H1 (cell line): Measurements from ENCODE around the gene TPST2. TPM values are rescaled to one million over a fixed set of nuclear protein-coding genes. Genes with fewer than 3 reads are reported as not detected.

Source experiments
- BRCA1 ChIP-seq: IDR thresholded peaks from 2 replicates; pipeline ENCODE4 v1.6.1; 2012; ENCODE audit warnings: low read depth, low read length, improper control_type of control experiment
- EGR1 ChIP-seq: IDR thresholded peaks from 2 replicates; pipeline ENCODE4 v1.6.1; 2011; ENCODE audit warnings: low read depth, low read length, borderline replicate concordance
- PHF8 ChIP-seq: fragments of 200-600 bp; sonication (generic); conservative IDR thresholded peaks from 2 replicates; pipeline ENCODE4 v1.7.1; 2012; ENCODE audit warnings: low read depth, mild to moderate bottlenecking, inconsistent platforms, low read length, moderate library complexity
- POLR2A ChIP-seq, 2 experiments: IDR thresholded peaks; 1 replicate in 1 of 2; 2 replicates in 1 of 2; pipeline ENCODE4 v1.6.1; 2011; ENCODE audit warnings: low read depth in 2 of 2, low read length in 2 of 2, mild to moderate bottlenecking in 2 of 2; ENCODE audit errors: control extremely low read depth in 1 of 2
- RBBP5 ChIP-seq: IDR thresholded peaks from 2 replicates; pipeline ENCODE4 v1.7.1; 2012; ENCODE audit warnings: low read depth, mild to moderate bottlenecking, inconsistent platforms, low read length, moderate library complexity, borderline replicate concordance
- SAP30 ChIP-seq: fragments of 300-600 bp; sonication (generic); IDR thresholded peaks from 2 replicates; pipeline ENCODE4 v1.7.1; 2012; ENCODE audit warnings: low read length, moderate library complexity, mild to moderate bottlenecking, inconsistent platforms; ENCODE audit not compliant: insufficient read depth, insufficient replicate concordance
- SP1 ChIP-seq: IDR thresholded peaks from 2 replicates; pipeline ENCODE4 v1.6.1; 2011; ENCODE audit warnings: low read depth, low read length
- polyA plus RNA-seq, 7 experiments: library from polyadenylated mRNA; depleted of rRNA in 3 of 7; stranded (reverse) in 5 of 7; unstranded in 2 of 7; fragments of >200 nt in 5 of 7; fragments of 200-250 nt in 2 of 7; gene quantifications; 1 replicate in 5 of 7; 2 replicates in 1 of 7; 4 replicates in 1 of 7; pipeline versions ENCODE4 v1.2.1 to v1.2.3, GENCODE V29; 2011 to 2013; ENCODE audit warnings: missing spikeins in 2 of 7, mixed read lengths in 2 of 7
- total RNA-seq: library from RNA; stranded (reverse); fragmentation: NEBNext Ultra II Directional; extraction: Animal tissue kit (Norgen Biotek cat#: 25700); gene quantifications from 2 replicates; pipeline ENCODE4 v1.2.1, GENCODE V29; 2021
- TF ChIP-seq, protein P1 (sequence below): fragments of 300-600 bp; sonication (generic); IDR thresholded peaks from 2 replicates; pipeline ENCODE4 v1.7.1; 2012; ENCODE audit warnings: low read length, moderate library complexity, mild to moderate bottlenecking, inconsistent platforms; ENCODE audit not compliant: insufficient replicate concordance
- TF ChIP-seq, protein P2 (sequence below): IDR thresholded peaks from 2 replicates; pipeline ENCODE4 v1.6.1; 2011; ENCODE audit warnings: low read depth, mild to moderate bottlenecking, low read length; ENCODE audit not compliant: insufficient read depth
- TF ChIP-seq, protein P3 (sequence below): IDR thresholded peaks from 2 replicates; pipeline ENCODE4 v1.6.1; 2011; ENCODE audit warnings: low read length, improper control_type of control experiment

Gene TPST2
- total and polyA plus RNA-seq, 2 of the 8 experiments (the other 6 are each of a cell fraction or from before 2014, with no cell fraction given) = 58.8 to 143 TPM

DNA sequence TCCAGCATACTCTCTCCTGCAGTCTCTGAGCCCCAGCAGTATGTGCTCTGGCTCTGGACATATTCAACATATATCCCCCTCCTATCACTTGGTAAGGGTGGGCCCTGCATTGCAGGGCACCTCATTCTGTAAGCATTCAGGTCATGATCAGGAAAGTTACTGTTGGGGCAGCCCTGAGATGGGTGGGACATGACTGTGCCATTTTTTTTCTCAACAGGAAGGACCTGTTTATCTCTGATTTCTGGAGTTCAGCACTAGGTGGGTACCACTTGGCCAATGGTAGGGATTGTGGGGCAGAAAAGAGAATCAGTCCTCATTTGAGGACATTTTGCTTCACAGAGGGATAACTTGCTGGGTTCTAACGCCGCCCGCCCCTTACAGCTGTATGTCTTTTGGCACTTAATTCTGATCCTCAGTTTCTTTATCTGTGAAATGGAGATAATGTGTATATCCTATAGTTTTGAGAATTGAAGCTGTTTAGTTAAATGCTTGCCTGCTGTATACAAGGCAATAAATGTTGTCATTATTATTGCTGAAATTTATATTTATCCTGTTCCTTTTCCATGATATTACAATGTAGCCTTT, 104.0 kb downstream of the TPST2 start (continued):
- TF ChIP-seq, protein P1, sequence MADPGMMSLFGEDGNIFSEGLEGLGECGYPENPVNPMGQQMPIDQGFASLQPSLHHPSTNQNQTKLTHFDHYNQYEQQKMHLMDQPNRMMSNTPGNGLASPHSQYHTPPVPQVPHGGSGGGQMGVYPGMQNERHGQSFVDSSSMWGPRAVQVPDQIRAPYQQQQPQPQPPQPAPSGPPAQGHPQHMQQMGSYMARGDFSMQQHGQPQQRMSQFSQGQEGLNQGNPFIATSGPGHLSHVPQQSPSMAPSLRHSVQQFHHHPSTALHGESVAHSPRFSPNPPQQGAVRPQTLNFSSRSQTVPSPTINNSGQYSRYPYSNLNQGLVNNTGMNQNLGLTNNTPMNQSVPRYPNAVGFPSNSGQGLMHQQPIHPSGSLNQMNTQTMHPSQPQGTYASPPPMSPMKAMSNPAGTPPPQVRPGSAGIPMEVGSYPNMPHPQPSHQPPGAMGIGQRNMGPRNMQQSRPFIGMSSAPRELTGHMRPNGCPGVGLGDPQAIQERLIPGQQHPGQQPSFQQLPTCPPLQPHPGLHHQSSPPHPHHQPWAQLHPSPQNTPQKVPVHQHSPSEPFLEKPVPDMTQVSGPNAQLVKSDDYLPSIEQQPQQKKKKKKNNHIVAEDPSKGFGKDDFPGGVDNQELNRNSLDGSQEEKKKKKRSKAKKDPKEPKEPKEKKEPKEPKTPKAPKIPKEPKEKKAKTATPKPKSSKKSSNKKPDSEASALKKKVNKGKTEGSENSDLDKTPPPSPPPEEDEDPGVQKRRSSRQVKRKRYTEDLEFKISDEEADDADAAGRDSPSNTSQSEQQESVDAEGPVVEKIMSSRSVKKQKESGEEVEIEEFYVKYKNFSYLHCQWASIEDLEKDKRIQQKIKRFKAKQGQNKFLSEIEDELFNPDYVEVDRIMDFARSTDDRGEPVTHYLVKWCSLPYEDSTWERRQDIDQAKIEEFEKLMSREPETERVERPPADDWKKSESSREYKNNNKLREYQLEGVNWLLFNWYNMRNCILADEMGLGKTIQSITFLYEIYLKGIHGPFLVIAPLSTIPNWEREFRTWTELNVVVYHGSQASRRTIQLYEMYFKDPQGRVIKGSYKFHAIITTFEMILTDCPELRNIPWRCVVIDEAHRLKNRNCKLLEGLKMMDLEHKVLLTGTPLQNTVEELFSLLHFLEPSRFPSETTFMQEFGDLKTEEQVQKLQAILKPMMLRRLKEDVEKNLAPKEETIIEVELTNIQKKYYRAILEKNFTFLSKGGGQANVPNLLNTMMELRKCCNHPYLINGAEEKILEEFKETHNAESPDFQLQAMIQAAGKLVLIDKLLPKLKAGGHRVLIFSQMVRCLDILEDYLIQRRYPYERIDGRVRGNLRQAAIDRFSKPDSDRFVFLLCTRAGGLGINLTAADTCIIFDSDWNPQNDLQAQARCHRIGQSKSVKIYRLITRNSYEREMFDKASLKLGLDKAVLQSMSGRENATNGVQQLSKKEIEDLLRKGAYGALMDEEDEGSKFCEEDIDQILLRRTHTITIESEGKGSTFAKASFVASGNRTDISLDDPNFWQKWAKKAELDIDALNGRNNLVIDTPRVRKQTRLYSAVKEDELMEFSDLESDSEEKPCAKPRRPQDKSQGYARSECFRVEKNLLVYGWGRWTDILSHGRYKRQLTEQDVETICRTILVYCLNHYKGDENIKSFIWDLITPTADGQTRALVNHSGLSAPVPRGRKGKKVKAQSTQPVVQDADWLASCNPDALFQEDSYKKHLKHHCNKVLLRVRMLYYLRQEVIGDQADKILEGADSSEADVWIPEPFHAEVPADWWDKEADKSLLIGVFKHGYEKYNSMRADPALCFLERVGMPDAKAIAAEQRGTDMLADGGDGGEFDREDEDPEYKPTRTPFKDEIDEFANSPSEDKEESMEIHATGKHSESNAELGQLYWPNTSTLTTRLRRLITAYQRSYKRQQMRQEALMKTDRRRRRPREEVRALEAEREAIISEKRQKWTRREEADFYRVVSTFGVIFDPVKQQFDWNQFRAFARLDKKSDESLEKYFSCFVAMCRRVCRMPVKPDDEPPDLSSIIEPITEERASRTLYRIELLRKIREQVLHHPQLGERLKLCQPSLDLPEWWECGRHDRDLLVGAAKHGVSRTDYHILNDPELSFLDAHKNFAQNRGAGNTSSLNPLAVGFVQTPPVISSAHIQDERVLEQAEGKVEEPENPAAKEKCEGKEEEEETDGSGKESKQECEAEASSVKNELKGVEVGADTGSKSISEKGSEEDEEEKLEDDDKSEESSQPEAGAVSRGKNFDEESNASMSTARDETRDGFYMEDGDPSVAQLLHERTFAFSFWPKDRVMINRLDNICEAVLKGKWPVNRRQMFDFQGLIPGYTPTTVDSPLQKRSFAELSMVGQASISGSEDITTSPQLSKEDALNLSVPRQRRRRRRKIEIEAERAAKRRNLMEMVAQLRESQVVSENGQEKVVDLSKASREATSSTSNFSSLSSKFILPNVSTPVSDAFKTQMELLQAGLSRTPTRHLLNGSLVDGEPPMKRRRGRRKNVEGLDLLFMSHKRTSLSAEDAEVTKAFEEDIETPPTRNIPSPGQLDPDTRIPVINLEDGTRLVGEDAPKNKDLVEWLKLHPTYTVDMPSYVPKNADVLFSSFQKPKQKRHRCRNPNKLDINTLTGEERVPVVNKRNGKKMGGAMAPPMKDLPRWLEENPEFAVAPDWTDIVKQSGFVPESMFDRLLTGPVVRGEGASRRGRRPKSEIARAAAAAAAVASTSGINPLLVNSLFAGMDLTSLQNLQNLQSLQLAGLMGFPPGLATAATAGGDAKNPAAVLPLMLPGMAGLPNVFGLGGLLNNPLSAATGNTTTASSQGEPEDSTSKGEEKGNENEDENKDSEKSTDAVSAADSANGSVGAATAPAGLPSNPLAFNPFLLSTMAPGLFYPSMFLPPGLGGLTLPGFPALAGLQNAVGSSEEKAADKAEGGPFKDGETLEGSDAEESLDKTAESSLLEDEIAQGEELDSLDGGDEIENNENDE = no peak
- TF ChIP-seq POLR2A (IDR thresholded peaks at IDR 0.05; ENCODE audit: control extremely low read depth in 1 of 2, low read depth in 2 of 2, low read length in 2 of 2) = no peak
- no peak for TF ChIP-seq BRCA1
- TF ChIP-seq SAP30 = no peak
- no peak for TF ChIP-seq PHF8
- TF ChIP-seq, protein P2, sequence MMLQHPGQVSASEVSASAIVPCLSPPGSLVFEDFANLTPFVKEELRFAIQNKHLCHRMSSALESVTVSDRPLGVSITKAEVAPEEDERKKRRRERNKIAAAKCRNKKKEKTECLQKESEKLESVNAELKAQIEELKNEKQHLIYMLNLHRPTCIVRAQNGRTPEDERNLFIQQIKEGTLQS = no peak
- TF ChIP-seq SP1 = no peak
- TF ChIP-seq, protein P3, sequence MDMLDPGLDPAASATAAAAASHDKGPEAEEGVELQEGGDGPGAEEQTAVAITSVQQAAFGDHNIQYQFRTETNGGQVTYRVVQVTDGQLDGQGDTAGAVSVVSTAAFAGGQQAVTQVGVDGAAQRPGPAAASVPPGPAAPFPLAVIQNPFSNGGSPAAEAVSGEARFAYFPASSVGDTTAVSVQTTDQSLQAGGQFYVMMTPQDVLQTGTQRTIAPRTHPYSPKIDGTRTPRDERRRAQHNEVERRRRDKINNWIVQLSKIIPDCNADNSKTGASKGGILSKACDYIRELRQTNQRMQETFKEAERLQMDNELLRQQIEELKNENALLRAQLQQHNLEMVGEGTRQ = no peak
- TF ChIP-seq EGR1 = no peak
- no peak for TF ChIP-seq RBBP5
